ENCODE results near the gene NDFIP1. TPM values are rescaled to one million over a fixed set of nuclear protein-coding genes. Genes with fewer than 3 reads are reported as not detected.

The NDFIP1 gene
- total RNA-seq, 4 donors from 2014 or later, result 37.1 to 63.5 (median 42.5) TPM

DNA sequence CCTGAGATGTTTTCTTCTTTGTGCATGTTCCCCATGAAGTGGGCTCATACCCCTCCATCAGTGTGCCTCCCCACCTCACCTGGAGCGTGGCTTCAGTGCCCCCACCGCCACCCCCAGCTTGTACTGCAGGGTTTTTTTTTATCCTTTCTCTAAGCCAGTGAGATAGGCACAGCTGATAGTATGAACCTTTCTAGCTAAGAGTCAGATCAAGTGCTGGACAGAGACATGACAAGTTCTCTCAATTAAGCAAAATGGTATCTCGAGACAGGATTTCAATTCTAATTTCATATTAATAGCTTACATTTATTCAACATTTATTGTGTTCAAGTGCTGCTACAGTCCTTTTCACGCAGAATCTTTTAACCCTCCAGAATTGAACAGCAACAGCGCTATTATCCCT lies 55.7 kb downstream of the NDFIP1 start:
- ATAC-seq, result no peak
- DNase-seq, result no peak
- no peaks in the 10 kb centered on the region for H3K36me3 ChIP-seq
- no peaks in the 10 kb centered on the region for H3K4me1 ChIP-seq
- intact Hi-C loops (cut with DNase I; ENCODE audit: low total_unique reads), result no loop called here
- in situ Hi-C loops (cut with MboI; ENCODE audit: low sequenced_read_pairs in 4 of 4), result loop anchor here in 2 of 4 donors (25.0 kb wide), 2 partner anchors 398 to 523 kb away; partner anchors contain the start of gene FGF1 (in 1 of the 2)
- no peaks in the 10 kb centered on the region for H3K27me3 ChIP-seq
- H3K27ac ChIP-seq, result no peak overlapping the region
- no peaks in the 10 kb centered on the region for H3K9me3 ChIP-seq
- H3K4me3 ChIP-seq, result no peak overlapping the region
- TF ChIP-seq POLR2A (IDR thresholded peaks at IDR 0.05), result no peak
- TF ChIP-seq, protein P1, sequence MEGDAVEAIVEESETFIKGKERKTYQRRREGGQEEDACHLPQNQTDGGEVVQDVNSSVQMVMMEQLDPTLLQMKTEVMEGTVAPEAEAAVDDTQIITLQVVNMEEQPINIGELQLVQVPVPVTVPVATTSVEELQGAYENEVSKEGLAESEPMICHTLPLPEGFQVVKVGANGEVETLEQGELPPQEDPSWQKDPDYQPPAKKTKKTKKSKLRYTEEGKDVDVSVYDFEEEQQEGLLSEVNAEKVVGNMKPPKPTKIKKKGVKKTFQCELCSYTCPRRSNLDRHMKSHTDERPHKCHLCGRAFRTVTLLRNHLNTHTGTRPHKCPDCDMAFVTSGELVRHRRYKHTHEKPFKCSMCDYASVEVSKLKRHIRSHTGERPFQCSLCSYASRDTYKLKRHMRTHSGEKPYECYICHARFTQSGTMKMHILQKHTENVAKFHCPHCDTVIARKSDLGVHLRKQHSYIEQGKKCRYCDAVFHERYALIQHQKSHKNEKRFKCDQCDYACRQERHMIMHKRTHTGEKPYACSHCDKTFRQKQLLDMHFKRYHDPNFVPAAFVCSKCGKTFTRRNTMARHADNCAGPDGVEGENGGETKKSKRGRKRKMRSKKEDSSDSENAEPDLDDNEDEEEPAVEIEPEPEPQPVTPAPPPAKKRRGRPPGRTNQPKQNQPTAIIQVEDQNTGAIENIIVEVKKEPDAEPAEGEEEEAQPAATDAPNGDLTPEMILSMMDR (IDR thresholded peaks at IDR 0.05 in 4 of 5, conservative IDR thresholded peaks at IDR 0.05 in 1 of 5), result no peak

DNA sequence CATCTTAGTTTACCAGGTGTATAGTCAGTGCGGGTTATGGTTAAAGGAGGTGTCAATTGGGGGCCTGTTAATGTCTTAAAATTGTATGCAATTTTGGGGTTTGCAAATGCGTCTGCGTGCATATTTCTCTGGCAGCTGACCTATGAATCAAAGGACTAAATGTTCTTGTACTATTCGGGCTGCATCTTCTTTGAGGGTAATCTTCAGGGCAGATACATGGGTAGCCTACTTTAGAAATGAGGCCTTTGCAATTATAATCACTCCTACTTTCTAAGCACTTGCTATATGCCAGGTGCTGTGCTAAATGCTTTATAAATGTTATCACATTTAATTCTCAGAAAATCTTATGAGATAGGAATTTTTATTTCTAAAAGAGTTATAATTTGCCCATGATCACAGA lies 58.2 kb downstream of the NDFIP1 start:
- Histone ChIP-seq H3K27me3 (no peaks in the 10 kb centered on the region), H3K9me3 (no peaks in the 10 kb centered on the region), H3K27ac (no peak overlapping the region), H3K4me3 (no peak overlapping the region), H3K4me1 (no peaks in the 10 kb centered on the region), H3K36me3 (no peaks in the 10 kb centered on the region)
- intact Hi-C loops (cut with DNase I; ENCODE audit: low total_unique reads) (no loop called here), in situ Hi-C loops (cut with MboI; ENCODE audit: low sequenced_read_pairs in 4 of 4) (loop anchor here in 2 of 4 donors (25.0 kb wide), 2 partner anchors 396 to 521 kb away; partner anchors contain the start of gene FGF1 (in 1 of the 2))
- no peak for ATAC-seq
- no peak for DNase-seq
- TF ChIP-seq, protein P1 (IDR thresholded peaks at IDR 0.05 in 4 of 5, conservative IDR thresholded peaks at IDR 0.05 in 1 of 5), result no peak
- TF ChIP-seq POLR2A (IDR thresholded peaks at IDR 0.05), result no peak

DNA sequence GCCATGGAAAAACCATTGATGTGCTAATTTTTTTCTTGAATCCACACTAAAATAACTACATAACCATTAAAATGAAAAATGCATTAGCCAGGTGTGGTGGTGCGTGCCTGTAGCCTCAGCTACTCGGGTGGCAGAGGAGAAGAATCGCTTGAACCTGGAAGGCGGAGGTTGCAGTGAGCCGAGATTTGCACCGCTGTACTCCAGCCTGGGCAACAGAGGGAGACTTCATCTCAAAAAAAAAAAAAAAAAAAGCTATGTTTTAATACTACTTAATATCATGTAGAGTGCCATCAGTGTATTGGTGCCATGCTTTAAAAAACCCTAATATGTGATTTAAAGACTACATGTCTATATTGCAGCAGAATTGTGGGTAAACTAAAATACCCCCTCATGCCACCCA lies 58.9 kb downstream of the NDFIP1 start:
- H3K4me1 ChIP-seq, result no peaks in the 10 kb centered on the region
- no peak for ATAC-seq
- TF ChIP-seq, protein P1 (IDR thresholded peaks at IDR 0.05 in 4 of 5, conservative IDR thresholded peaks at IDR 0.05 in 1 of 5), result no peak
- no peak for TF ChIP-seq POLR2A (IDR thresholded peaks at IDR 0.05)
- no peaks in the 10 kb centered on the region for H3K9me3 ChIP-seq
- intact Hi-C loops (cut with DNase I; ENCODE audit: low total_unique reads) (no loop called here), in situ Hi-C loops (cut with MboI; ENCODE audit: low sequenced_read_pairs in 4 of 4) (loop anchor here in 2 of 4 donors (25.0 kb wide), 2 partner anchors 395 to 520 kb away; partner anchors contain the start of gene FGF1 (in 1 of the 2))
- H3K27ac ChIP-seq, result no peak overlapping the region
- no peak for DNase-seq
- H3K27me3 ChIP-seq, result no peaks in the 10 kb centered on the region
- H3K4me3 ChIP-seq, result no peak overlapping the region
- no peaks in the 10 kb centered on the region for H3K36me3 ChIP-seq

DNA sequence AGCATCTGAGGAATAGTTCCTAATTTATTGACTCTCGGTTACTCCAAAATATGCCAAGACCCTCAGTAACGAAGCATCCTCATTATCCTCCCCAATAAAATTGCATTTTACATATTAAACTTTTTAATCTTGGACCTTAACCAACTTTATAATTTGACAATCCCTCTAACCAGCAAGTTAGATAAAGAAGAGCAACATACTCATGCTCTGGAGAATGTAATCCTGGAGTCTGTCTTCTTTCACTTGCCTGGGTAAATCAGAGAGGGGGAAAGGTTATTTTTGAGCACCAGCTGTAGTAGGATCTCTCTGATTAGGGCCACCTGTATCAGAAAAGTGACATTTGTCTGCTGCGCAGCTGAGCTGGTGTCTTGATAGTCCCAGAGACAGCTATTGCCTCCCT lies 59.8 kb downstream of the NDFIP1 start:
- Histone ChIP-seq H3K4me1 (no peaks in the 10 kb centered on the region), H3K27ac (no peak overlapping the region), H3K27me3 (no peaks in the 10 kb centered on the region), H3K9me3 (no peaks in the 10 kb centered on the region), H3K36me3 (no peaks in the 10 kb centered on the region), H3K4me3 (no peak overlapping the region)
- DNase-seq (no peak), ATAC-seq (no peak)
- in situ Hi-C loops (cut with MboI; ENCODE audit: low sequenced_read_pairs in 4 of 4), result loop anchor here in 2 of 4 donors (25.0 kb wide), 2 partner anchors 394 to 519 kb away; partner anchors contain the start of gene FGF1 (in 1 of the 2)
- intact Hi-C loops (cut with DNase I; ENCODE audit: low total_unique reads), result no loop called here
- TF ChIP-seq, protein P1 (IDR thresholded peaks at IDR 0.05 in 4 of 5, conservative IDR thresholded peaks at IDR 0.05 in 1 of 5), result no peak
- no peak for TF ChIP-seq POLR2A (IDR thresholded peaks at IDR 0.05)
